Mesenteric fat pad (tissue), 1 donor: ENCODE data around the gene SLC8A2. TPM values are rescaled to one million over a fixed set of nuclear protein-coding genes. Genes with fewer than 3 reads are reported as not detected.

Source experiments
- DNase-seq: peaks from one replicate; pipeline ENCODE4 v3.0.0-alpha.2; 2020; ENCODE audit warnings: low spot score
- total RNA-seq: library from RNA; stranded (reverse); fragmentation: NEBNext Ultra II Directional; extraction: Animal tissue kit (Norgen Biotek cat#: 25700); gene quantifications from one replicate; pipeline ENCODE4 v1.2.1, GENCODE V29; 2021
- donor health status: DM: yes; HTN: yes; CAD: no.

The SLC8A2 gene
- total RNA-seq, 1 donor from 2014 or later: not detected

- DNase-seq: no peak
Observed at GRCh38 chr19:47461876-47462275, 9.8 kb downstream of the SLC8A2 start.

GRCh38 chr19:47459477-47459876, 12.2 kb downstream of the SLC8A2 start:
- no peak for DNase-seq

GRCh38 chr19:47458672-47459071, 13.0 kb downstream of the SLC8A2 start:
- DNase-seq: no peak

- no peak for DNase-seq
Observed at GRCh38 chr19:47456721-47457474, 14.8 kb downstream of the SLC8A2 start.

- DNase-seq: no peak
Observed at GRCh38 chr19:47450478-47450877, 21.2 kb downstream of the SLC8A2 start.

- no peak for DNase-seq
Observed at GRCh38 chr19:47448360-47448727, 23.3 kb downstream of the SLC8A2 start.

- no peak for DNase-seq
Observed at GRCh38 chr19:47447470-47448359, 24.0 kb downstream of the SLC8A2 start.

- DNase-seq: no peak
Observed at GRCh38 chr19:47446534-47447469, 24.9 kb downstream of the SLC8A2 start.

GRCh38 chr19:47445937-47446402, 25.7 kb downstream of the SLC8A2 start:
- no peak for DNase-seq

GRCh38 chr19:47445527-47445926, 26.2 kb downstream of the SLC8A2 start:
- no peak for DNase-seq

- no peak for DNase-seq
Observed at GRCh38 chr19:47444388-47444821, 27.3 kb downstream of the SLC8A2 start.

- DNase-seq: no peak
Observed at GRCh38 chr19:47443331-47443730, 28.4 kb downstream of the SLC8A2 start.

- no peak for DNase-seq
Observed at GRCh38 chr19:47438793-47439220, 32.9 kb downstream of the SLC8A2 start.

- DNase-seq: no peak
Observed at GRCh38 chr19:47437500-47437899, 34.2 kb downstream of the SLC8A2 start.

- peak; percentile 92 for DNase-seq
Observed at GRCh38 chr19:47436712-47437401, 34.8 kb downstream of the SLC8A2 start.

- DNase-seq: no peak
Observed at GRCh38 chr19:47435883-47436417, 35.7 kb downstream of the SLC8A2 start.

GRCh38 chr19:47435196-47435595, 36.5 kb downstream of the SLC8A2 start:
- no peak for DNase-seq

- no peak for DNase-seq
Observed at GRCh38 chr19:47434088-47434487, 37.6 kb downstream of the SLC8A2 start.

GRCh38 chr19:47433121-47433520, 38.6 kb downstream of the SLC8A2 start:
- DNase-seq: no peak

GRCh38 chr19:47432499-47432898, 39.2 kb downstream of the SLC8A2 start:
- DNase-seq: no peak
